Natural killer cell (primary cell): ENCODE results near the gene TIRAP. TPM values are rescaled to one million over a fixed set of nuclear protein-coding genes. Genes with fewer than 3 reads are reported as not detected.

ENCODE experiments used
- ATAC-seq, 3 donors: fragments of 150-1000 bp in 2 of 3; fragments of 200-7000 bp in 1 of 3; cut with Tn5 transposase; 1 replicate in 1 of 3; 2 replicates in 2 of 3; pipeline ENCODE4 v1.10.0; 2021; ENCODE audit warnings: mild to moderate bottlenecking in 2 of 3, moderate library complexity in 2 of 3
- DNase-seq, 2 donors: peaks; one replicate each; pipeline versions ENCODE4 v3.0.0 to v3.0.0-alpha.2; 2013 to 2021; ENCODE audit warnings: mixed read lengths in 1 of 2
- H3K27ac ChIP-seq: one replicate; pipeline ENCODE4 v1.5.1; 2013; ENCODE audit warnings: mild to moderate bottlenecking, low read length
- H3K27me3 ChIP-seq: one replicate; pipeline ENCODE4 v1.6.1; 2013; ENCODE audit warnings: low read length; ENCODE audit not compliant: control insufficient read depth, insufficient read depth
- H3K36me3 ChIP-seq: one replicate; pipeline ENCODE4 v1.6.1; 2013; ENCODE audit warnings: low read length; ENCODE audit not compliant: control insufficient read depth, insufficient read depth
- H3K4me1 ChIP-seq: one replicate; pipeline ENCODE4 v1.6.1; 2013; ENCODE audit warnings: low read length; ENCODE audit not compliant: control insufficient read depth, insufficient read depth
- H3K4me3 ChIP-seq: one replicate; pipeline ENCODE4 v1.5.1; 2013; ENCODE audit warnings: low read length
- H3K9me3 ChIP-seq: one replicate; pipeline ENCODE4 v1.6.1; 2013; ENCODE audit warnings: low read length; ENCODE audit not compliant: control insufficient read depth, insufficient read depth
- H3K27ac Mint-ChIP-seq, 2 donors: one replicate each; pipeline ENCODE4 v1.8.0; 2022; ENCODE audit warnings: mild to moderate bottlenecking in 2 of 2, mixed read lengths in 2 of 2, moderate library complexity in 1 of 2
- H3K27me3 Mint-ChIP-seq, 2 donors: one replicate each; pipeline ENCODE4 v1.8.0; 2022; ENCODE audit warnings: low read depth in 2 of 2, mixed read lengths in 2 of 2
- H3K36me3 Mint-ChIP-seq: one replicate; pipeline ENCODE4 v1.8.0; 2022; ENCODE audit warnings: mixed read lengths
- H3K4me1 Mint-ChIP-seq, 2 donors: one replicate each; pipeline ENCODE4 v1.8.0; 2022; ENCODE audit warnings: mixed read lengths in 2 of 2
- H3K4me3 Mint-ChIP-seq: one replicate; pipeline ENCODE4 v1.8.0; 2022; ENCODE audit warnings: mild to moderate bottlenecking, moderate library complexity, mixed read lengths
- H3K9me3 Mint-ChIP-seq, 2 donors: one replicate each; pipeline ENCODE4 v1.8.0; 2022; ENCODE audit warnings: mixed read lengths in 2 of 2
- CTCF ChIP-seq: fragments of 200-600 bp; IDR thresholded peaks from one replicate; pipeline ENCODE4 v1.8.0; 2022; ENCODE audit warnings: antibody characterized with exemption
- whole genome bisulfite sequencing: methylation state at CpG from one replicate; pipeline ENCODE4 v1.1.7; 2013; ENCODE audit warnings: missing lambda C conversion rate; ENCODE audit not compliant: insufficient coverage; 5-methylcytosine and 5-hydroxymethylcytosine counted together
- intact Hi-C: fragments of 100-400 bp; cut with micrococcal nuclease; formaldehyde crosslinking; loops from one replicate; pipeline ENCODE4 v1.14.2; 2022
- total RNA-seq, 4 donors: library from RNA; stranded (reverse); fragments of 120-200 nt in 1 of 4; gene quantifications; one replicate each; pipeline versions ENCODE4 v1.2.3 to v1.2.4, GENCODE V29; 2013 to 2022

The TIRAP gene
- total RNA-seq, 3 donors from 2014 or later (not counting 1 experiment from before 2014, with no cell fraction given): 14.5 to 24.0 (median 19.5) TPM

GRCh38 chr11:126279191-126279590 is 3.7 kb upstream of the TIRAP start:
- Histone ChIP-seq H3K4me1 (peaks cover 30% of the 10 kb centered on the region), H3K36me3 (peaks cover 14% of the 10 kb centered on the region), H3K9me3 (no peaks in the 10 kb centered on the region), H3K4me3 (no peak overlapping the region), H3K27me3 (no peaks in the 10 kb centered on the region), H3K27ac (no peak overlapping the region)
- no peak for ATAC-seq
- intact Hi-C loops: no loop called here
- no peak for DNase-seq
- Mint-ChIP-seq H3K36me3 (no peaks in the 10 kb centered on the region), H3K9me3 (no peaks in the 10 kb centered on the region), H3K27ac (no peak overlapping the region), H3K4me3 (peak overlapping the region; percentile 14), H3K27me3 (no peaks in the 10 kb centered on the region), H3K4me1 (peaks cover 20 to 32% of the 10 kb centered on the region in 2 donors)
- 89% methylated on average over 8 of the region's 8 CpGs for WGBS
- TF ChIP-seq CTCF: no peak

- Histone ChIP-seq H3K4me3 (no peak overlapping the region), H3K9me3 (no peaks in the 10 kb centered on the region), H3K27ac (no peak overlapping the region), H3K36me3 (peaks cover 7% of the 10 kb centered on the region), H3K27me3 (no peaks in the 10 kb centered on the region), H3K4me1 (peaks cover 37% of the 10 kb centered on the region)
- Mint-ChIP-seq H3K4me3 (peak overlapping the region; percentile 47), H3K36me3 (no peaks in the 10 kb centered on the region), H3K27ac (no peak overlapping the region), H3K9me3 (no peaks in the 10 kb centered on the region), H3K27me3 (no peaks in the 10 kb centered on the region), H3K4me1 (peaks cover 20 to 42% of the 10 kb centered on the region in 2 donors)
- ATAC-seq (no peak), DNase-seq (peak in 1 of 2 donors; percentile 36)
- intact Hi-C loops: no loop called here
- 43% methylated on average over 5 of the region's 5 CpGs for WGBS
- TF ChIP-seq CTCF: no peak
Measured at GRCh38 chr11:126280595-126280994, 2.3 kb upstream of the TIRAP start.

GRCh38 chr11:126281245-126281644 is 1.6 kb upstream of the TIRAP start:
- Mint-ChIP-seq H3K4me1 (peaks cover 20 to 39% of the 10 kb centered on the region in 2 donors), H3K27me3 (no peaks in the 10 kb centered on the region), H3K9me3 (no peaks in the 10 kb centered on the region), H3K36me3 (no peaks in the 10 kb centered on the region), H3K27ac (peak overlapping the region in 1 of 2 donors; percentile 95), H3K4me3 (peak overlapping the region; percentile 97)
- 98% methylated on average over 6 of the region's 6 CpGs for WGBS
- no peak for ATAC-seq
- no peak for DNase-seq
- no peak overlapping the region for H3K27ac ChIP-seq
- peaks cover 37% of the 10 kb centered on the region for H3K4me1 ChIP-seq
- intact Hi-C loops: no loop called here
- H3K9me3 ChIP-seq: no peaks in the 10 kb centered on the region
- no peak for TF ChIP-seq CTCF
- no peaks in the 10 kb centered on the region for H3K27me3 ChIP-seq
- no peak overlapping the region for H3K4me3 ChIP-seq
- H3K36me3 ChIP-seq: peaks cover 4% of the 10 kb centered on the region

- H3K9me3 Mint-ChIP-seq: no peaks in the 10 kb centered on the region
- peaks cover 20 to 39% of the 10 kb centered on the region in 2 donors for H3K4me1 Mint-ChIP-seq
- no peak for ATAC-seq
- Histone ChIP-seq H3K4me3 (no peak overlapping the region), H3K9me3 (no peaks in the 10 kb centered on the region), H3K27me3 (no peaks in the 10 kb centered on the region), H3K36me3 (peaks cover 4% of the 10 kb centered on the region), H3K4me1 (peaks cover 37% of the 10 kb centered on the region), H3K27ac (no peak overlapping the region)
- intact Hi-C loops: loop anchor here (2.0 kb wide), 1 partner anchor 13 kb away; the partner anchor contains the start of genes FOXRED1 and SRPRA
- TF ChIP-seq CTCF: no peak
- WGBS: 97% methylated on average over 9 of the region's 10 CpGs
- H3K27me3 Mint-ChIP-seq: no peaks in the 10 kb centered on the region
- H3K36me3 Mint-ChIP-seq: no peaks in the 10 kb centered on the region
- peak overlapping the region; percentile 95 to 96 for H3K27ac Mint-ChIP-seq
- no peak for DNase-seq
- peak overlapping the region; percentile 97 for H3K4me3 Mint-ChIP-seq
Measured at GRCh38 chr11:126281666-126282175, 1.2 kb upstream of the TIRAP start.
